GM21576 (cell line): Measurements from ENCODE around the gene PRKG1.
"Not testable (repeated sequence)": the region's sequence is repeated elsewhere in the genome, so short reads cannot be mapped to it uniquely, and the experiment has no call there.

Source experiments
- ATAC-seq: cut with Tn5 transposase; IDR thresholded peaks from one replicate; pipeline ENCODE4 v1.9.1; 2021; ENCODE audit warnings: mild to moderate bottlenecking, moderate library complexity; ENCODE audit not compliant: unreplicated experiment

PRKG1 gene

DNA sequence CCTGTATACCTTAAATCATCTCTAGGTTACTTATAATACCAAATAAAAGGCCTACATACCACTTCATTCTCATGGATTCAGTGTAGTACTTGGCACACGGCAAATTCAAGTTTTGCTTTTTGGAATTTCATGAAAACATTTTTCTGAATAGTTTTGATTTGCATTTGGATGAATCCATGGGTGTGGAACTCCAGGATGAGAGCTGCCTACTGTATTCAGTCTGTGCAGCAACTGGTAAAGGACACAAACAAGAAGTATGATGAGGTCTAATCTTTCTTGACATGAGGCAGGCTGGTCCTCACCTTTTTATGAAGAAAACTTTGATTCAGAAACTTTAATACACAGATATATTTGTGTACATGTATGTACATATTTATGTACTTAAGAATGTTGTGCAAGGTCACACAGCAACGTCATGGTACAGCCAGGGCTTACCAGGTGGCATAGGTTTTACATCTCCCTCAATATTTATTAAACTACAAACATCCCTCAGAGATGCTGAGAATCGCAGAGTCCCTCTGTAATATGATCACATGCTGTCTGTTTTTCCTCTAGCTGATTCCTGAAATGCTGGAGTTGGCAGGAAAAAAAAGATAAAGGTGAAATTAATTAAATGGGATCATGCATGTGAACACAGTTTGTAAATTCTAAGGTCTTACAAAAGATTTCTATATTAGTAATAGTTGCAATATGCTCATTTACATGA is 239.6 kb downstream of the PRKG1 start:
- ATAC-seq = no peak

DNA sequence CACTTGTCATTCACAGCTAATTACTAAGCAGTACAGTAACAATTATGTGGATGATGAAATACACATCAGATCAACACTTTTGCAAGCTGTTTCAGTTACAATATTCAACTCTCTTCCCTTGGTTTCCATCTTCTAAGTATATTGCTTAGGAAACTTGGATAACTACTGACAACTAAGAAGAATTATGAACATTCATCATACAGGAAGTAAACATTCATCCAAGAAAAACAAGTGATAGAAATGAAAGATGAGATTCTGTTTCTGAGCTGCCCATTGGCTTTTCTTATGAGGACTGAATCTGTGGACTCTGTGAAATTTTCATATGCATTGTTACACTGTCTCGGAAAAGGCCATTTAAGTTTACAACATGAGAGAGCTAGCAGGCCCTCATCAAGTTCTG is 240.2 kb downstream of the PRKG1 start:
- ATAC-seq = no peak

DNA sequence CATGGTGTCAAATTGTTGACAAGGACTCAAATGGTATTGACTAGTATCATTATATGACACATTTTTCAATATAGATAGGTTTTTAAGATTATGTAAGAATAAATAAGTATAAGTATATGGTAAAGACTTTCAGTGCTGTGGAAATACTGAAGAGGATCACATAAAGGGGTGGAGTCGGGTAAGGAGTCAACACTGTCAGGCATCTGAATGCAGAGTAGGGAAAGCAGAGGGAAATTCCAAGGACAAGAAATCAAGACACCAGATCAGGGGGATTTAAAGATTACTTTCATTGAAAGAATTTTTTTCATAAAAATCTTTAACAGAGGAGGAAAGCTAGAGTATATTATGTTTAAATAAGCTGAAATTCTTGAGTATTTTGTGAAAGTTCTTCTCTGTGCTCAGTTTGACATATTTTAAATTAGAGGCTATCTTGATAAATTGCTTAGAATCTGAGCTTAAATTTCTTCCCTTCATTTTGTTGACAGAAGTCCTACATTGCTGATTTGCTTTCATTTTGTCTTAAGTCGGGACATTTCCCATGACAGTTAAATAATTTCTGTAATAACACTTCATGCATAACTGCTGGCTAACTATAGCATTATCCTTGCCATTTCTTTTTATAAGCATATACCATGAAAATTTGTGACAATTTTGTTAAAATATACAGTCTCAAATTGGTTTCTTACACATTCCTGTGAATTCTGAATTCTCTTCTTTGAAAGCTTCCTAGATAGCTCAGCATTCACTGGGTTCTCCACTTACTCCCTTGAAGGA is 244.3 kb downstream of the PRKG1 start:
- no peak for ATAC-seq

DNA sequence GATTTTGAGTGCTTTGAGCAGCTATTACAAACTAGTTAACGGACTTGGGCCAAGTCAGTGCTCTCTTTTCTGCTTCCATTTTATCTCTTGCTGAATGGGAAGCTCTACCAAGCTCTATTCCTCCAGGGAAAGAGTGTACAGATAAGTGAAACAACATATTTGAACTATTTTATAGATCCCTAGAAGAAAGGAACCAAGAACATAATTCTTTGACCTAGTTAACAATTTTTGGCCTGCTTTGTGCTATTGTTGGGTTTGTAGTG is 244.8 kb downstream of the PRKG1 start:
- no peak for ATAC-seq

DNA sequence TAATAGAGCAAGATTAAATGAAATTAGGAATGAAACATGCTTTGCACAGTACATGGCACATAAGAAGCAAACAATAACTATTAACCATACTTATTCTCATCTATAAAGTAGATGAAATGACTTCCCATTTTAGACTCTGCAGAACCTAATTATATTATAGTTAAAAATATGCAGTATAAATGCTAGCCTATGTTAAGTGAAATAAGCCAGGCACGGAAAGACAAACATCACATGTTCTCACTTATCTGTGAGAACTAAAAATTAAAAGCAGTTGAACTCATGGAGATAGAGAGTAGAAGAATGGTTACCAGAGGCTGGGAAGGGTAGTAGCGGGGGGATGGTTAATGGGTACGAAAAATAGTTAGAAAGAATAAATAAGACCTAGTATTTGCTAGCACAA is 247.0 kb downstream of the PRKG1 start:
- no peak for ATAC-seq

DNA sequence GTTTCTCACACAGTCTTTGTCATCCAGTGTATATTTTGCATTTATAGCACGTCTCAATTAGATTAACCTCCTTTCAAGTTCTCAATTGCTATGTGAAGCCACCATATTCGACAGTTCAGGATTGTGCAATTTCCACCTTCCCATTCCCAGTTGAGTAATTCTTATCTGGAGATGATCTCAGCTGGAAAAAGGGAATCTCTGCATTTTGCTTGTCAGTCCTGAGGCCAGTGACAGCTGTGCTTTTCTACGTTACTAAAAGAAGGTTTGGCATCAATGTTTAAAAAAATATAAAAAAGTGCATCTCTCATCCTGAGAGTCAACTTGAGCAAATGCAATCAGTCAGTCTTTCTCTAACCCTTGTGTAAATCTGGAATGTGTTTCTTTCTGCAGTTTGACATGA is 247.7 kb downstream of the PRKG1 start:
- ATAC-seq = no peak

DNA sequence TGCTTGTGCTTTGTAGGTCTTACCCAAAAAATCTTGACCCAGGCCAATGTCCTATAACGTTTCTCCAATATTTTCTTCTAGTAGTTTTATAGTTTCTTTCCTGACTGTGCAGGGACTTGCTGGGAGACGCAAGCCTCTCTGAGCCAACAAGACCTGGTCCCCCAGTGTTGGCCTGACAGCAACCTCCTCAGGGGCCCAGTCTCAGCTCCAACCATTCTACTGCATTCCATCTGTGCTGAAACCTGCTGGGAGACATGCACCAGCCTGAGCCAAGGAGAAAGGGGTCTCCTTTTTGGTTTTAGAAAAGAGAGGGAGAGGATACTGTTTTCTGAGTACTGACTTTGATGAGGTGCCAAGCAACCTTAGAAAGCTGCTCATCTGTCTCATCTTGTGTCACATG is 251.4 kb downstream of the PRKG1 start:
- ATAC-seq = no peak

DNA sequence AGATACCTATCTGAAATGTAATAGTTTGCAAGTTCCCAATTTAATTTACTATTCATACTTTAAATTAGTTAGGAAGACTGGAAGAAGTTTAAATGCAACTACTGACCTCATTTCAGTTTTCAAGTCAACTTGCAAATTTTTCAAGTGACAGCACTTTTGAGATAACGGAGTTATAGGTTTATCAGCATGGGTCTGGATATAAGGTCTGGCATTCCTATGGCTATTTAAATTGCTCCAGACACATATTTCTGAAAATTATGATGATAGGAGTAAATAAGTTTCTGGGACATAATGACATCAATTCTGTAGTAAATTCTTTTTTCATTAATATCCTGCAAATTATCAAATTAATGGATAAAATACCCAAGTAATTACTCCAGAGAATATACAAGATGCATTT is 251.9 kb downstream of the PRKG1 start:
- no peak for ATAC-seq

DNA sequence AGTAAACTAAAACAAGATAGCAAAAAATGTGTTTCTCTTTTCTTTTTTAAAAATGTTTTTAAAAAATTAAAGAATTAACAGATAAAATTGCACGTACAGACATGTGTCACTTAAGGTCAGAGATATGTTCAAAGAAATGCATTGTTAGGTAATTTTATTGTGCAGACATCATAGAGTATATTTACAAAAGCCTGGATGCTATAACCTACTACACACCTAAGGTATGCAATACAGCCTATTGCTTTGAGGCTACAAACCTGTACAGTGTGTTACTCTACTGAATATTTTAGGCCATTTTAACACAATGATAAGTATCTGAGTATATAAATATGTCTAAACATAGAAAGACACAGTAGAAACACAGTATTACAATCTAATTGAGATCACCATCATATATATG is 253.1 kb downstream of the PRKG1 start:
- ATAC-seq = no peak

DNA sequence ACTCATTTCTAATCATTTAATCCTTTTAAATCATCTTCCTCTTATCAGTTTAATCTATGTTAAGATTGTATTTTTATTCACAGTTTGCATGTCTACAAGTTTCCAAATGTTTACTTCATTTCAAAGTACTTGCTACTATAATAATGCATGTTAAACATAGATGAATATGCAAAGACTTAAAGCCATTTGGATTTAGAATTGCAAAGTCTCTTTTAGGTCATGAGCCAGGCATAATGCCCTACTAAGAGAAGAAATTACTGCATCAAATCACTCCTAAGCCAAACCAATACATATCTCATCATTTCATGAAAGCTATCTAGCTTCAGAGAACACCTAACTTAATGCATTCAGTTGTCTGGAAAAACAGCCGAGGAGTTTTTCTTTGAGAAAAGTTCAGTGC is 266.1 kb downstream of the PRKG1 start:
- no peak for ATAC-seq

DNA sequence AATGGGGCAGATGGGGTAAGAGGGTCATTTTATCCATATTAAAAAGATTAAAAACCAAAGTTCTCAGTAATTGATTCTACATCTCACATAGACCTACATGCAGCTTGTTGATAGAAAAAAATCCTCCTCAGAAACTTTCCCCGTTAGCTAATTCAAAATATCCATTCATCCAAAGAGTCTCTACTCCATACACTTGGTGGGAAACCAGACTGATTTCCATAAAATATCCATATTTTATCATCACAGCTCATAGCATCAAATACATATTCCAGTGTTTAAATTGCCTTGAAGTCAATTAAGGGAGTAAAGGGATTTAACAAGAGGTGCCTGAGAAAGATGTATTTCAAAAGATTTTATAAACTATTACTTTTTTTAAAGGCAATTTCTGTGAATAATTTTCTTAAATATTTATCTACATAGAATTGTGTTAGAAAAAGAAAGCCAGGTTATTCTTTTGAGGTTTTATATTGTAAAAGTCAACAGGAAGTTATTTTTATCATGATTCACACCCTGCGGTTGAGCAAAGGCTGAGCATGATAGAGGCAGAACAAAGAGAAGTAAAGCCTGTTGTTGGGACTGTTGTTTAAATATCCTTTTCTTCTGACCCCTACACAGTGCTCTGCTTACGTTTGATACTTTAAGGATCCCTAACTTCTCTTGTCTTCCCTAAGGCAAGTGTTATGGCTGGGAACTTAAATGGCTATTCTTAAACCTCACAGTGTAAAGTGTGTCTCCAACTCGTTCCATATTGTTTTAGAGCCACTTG is 266.7 kb downstream of the PRKG1 start:
- no peak for ATAC-seq

DNA sequence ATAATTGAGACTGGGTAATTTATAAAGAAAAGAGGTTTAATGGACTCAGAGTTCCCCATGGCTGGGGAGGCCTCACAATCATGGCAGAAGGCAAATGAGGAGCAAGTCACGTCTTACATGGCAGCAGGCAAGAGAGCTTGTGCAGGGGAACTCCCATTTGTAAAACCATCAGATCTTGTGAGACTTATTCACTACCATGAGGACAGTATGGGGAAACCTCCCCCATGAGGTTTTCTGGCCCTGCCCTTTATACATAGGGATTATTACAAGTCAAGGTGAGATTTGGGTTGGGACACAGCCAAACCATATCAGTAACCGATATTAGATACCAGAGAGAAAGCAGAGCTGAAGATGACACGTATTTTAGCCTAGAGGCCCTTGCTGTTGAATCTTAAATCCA is 267.5 kb downstream of the PRKG1 start:
- not testable (repeated sequence) for ATAC-seq

DNA sequence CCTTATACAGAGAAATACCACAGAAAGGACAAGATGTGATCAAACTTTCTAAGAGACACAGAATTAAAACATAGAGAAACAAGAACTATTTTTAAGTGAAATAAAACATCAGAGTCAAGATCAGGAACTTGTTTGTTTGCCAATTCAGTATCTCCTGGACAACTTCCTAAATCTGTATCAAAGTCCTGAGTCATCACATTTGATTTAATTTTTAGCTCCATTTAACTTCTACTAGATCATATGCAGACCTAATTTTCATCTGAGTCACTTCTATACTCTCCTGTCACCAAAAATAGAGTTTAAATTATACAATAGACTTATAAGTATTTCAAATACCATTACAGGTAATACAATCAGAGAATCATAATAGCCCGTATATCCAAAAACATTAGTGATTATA is 268.1 kb downstream of the PRKG1 start:
- ATAC-seq = no peak

DNA sequence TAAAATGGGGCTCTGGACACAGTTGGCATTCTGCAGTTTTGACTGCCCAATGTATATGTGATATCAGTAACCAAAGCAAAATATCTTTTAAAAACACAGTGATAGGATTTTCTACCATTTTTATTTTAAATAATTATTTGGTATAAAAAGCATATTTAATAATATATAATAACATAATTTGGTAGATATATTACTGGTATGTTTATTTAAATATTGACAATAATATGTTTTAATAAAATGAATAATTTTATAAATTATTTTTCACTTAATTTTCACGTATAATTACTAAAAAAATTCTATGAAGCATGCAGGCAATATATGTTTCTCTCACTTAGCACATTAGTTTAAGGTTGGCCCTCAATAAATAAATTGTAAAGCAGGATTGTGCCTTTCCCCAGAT is 269.1 kb downstream of the PRKG1 start:
- ATAC-seq = no peak

DNA sequence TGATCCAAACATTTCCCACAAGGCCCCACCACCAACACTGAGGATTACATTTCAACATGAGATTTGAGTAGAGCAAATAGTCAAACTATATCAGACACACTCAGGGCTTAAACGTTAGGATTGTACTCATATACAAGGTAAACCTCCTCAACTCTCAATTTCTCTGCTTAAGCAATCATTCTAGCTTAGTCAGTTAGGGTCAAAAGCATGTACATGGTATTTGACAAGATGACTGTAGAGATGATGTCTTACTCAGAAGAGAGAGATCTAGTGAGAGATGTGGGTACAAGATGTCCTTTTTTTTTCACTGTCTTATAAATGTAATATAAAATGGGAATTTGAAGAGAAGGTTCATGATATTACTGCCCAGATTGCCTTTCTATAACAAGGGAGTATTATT is 270.1 kb downstream of the PRKG1 start:
- ATAC-seq = no peak

DNA sequence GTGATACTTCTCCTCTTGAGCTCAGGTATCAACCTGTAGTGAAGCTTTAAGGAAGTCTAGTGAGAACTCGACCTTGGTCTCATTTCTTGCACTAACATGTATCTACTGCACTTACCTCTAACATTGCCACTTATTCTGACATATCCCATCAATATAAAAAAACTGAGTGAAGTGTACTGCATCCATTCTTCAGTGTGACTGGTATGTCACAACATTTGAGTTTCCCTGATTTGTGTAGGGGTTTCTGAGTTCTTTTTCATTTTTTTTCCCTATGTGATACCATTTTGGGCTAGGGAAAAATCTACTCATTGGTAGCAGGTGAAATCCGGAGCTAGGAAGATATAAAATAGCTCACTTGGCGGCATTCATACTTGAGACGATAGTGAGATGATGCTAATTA is 274.3 kb downstream of the PRKG1 start:
- ATAC-seq = no peak

DNA sequence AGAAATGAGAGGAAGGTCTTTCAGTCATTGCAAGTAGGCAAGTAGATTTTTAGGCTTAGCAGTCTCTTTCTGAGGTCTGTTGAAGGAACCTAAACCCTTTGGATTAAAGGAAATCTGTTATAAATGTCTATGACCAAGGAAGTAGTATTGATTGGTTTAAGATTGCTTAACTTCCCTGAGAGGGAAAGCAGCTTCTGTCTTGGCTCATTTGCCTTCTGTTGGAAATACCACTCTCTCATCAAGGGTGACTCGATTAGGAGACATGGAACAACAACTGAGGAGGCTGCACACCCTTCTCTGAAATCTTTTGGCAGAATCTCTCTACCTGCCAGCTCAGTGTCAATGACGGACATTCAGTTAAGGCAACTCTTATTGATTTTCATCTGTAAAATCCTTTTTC is 282.9 kb downstream of the PRKG1 start:
- ATAC-seq = no peak

DNA sequence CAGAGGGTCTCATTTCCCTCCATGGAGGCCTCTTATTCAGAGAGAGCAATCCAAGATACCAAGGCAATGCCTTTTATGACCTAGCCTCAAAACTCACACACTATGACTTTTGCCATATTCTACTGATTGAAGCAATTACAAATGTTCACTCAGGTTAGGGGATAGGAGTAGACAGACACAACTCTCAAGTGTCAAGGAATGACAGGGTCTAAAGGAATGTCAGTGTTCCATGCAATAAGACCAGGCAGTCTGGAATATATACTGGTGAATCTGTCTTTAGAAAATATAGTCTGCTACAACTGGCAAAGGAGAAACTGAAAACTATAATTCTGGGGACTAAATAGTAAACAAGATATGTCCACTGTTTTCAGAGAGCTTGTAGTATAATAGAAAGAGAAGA is 283.9 kb downstream of the PRKG1 start:
- no peak for ATAC-seq

DNA sequence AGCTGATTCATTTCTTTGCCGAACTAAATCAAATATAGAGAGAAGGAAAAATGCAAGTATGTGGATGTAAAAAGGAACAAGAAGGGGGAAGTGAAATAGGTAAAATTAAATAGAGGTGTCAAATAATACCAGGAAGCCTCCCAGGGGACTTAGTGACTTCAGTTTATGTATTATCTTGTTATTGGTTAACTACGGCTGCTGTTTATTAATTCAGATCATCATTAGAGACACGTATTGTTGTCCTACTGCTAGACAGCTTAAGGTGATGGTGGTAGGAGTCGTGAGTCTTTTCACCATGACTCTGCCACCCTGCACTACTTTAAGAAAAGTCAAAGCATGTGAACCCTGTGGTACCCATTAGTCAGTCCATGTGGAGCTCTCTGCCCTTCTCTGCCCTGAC is 289.1 kb downstream of the PRKG1 start:
- no peak for ATAC-seq

DNA sequence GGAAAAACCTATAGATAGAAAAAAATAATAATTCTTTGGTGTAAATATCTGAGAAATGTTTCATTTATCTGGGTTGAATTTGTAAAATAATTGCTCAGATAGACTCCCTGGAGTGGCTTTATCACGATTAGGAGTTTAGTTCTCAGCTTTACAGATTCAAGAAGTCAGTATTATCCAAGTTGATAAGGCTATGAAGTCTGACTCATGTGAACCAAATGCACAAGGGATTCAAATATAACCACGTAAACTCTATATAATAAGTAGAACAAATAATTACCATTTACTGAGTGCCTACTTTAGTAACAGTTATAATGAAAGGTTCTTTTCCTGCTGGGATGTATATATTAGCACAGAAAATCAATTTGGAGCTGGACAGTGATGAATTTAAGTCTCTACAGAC is 290.4 kb downstream of the PRKG1 start:
- no peak for ATAC-seq

DNA sequence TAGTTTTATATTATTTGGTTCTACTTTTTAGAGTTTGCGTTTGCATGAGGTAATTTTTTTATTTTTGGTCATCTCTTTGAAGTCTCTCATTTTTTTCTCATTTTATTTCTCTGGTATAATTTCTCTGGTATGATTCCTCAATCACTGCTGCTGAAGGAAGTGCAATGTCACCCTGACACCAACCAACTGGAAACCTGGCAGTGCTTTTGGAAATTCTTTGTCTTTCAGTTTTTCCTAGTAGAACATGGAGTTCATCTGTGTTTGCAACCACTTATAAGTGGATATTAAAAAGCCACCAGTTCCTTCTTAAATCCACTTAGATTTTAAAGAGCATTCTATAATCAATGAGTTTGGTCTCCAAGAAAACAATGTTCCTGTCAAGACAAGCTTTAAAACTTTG is 291.8 kb downstream of the PRKG1 start:
- ATAC-seq = no peak

DNA sequence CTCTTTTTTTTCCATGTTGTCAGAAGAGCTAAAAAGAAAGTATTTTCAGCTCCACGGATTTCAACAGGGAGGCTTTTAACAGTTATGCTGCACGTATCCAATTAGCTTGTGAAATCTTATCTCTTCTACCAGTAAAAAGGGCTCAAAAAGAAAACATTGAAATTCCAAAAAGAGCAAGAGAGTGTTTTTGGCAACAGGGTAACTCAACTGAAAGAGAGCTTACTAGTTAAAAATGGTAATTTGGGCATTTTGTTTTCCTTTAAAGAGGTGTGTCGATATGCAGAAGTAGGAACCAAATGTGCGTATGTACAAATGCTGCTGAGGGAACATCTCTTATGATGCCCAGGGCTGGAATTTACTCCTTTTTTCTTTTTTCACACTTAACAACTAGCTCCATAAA is 292.8 kb downstream of the PRKG1 start:
- ATAC-seq = no peak
